HG03565 (cell line): ENCODE data around the gene ZNF83.
A peak's percentile ranks its signal among the peaks of the same experiment; 100 is the strongest.
"Not testable (repeated sequence)": the region's sequence is repeated elsewhere in the genome, so short reads cannot be mapped to it uniquely, and the experiment has no call there.

ENCODE experiments used
- ATAC-seq: cut with Tn5 transposase; IDR thresholded peaks from one replicate; pipeline ENCODE4 v1.9.1; 2021; ENCODE audit warnings: mild to moderate bottlenecking, moderate library complexity; ENCODE audit not compliant: unreplicated experiment

The ZNF83 gene

DNA sequence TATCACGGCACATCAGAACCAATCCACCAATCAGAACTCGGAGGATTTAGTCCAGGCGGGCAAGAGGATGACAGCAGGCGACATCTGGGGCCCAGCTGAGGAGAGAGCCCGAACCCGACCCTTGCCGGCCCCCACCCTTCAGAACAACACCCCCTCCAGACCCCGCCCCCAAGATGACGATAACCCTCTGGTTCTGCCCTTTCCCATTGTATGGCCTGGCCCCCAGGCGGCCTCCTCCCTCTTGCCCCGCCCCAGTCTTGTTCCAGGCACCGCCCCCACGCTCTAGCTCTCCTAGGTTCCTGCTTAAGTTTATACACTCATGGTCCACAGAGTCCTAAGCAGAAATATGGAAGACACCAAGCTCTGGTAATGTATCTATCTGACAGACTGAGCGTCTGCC lies 2.8 kb upstream of the ZNF83 start:
- no peak for ATAC-seq

DNA sequence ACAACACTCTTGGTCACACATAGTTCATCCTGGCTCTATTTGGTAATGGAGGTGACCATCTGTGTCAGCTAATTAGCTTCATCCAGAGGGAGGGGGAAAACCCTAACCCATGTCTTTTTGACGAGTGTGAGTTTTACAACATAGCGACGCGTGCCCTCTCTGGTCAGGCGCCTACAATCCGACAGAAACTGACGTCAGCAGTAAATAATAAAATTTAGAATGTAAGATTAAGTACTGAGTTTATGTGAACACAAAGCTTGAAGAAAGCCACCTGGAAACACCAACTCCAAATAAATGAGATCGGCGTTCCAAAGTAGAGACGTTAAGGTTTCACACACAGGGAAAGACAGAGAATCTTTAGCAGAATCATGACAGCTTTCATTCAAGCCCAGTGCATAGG lies 1.8 kb upstream of the ZNF83 start:
- ATAC-seq = no peak

DNA sequence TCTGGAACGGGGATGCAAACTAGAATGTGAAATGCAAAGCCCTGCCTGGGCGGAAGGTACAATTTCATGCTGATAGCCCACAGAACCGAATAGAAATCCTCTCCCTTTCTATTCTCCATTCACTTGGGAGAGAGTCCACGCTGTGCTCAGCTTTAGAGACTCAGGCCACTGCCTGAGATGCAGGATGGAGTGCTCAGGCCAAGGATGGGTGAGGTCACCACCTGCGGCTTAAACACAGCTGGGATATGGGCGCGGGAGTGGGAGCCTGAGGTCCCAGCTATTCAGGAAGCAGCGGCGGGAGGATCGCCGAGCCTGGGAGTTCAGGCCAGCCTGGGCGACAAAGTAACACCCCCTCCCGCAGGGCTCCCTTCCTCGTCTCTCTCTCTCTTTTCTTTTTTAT lies 446 bp upstream of the ZNF83 start:
- ATAC-seq = no peak

- ATAC-seq = no peak
Observed at GRCh38 chr19:52635786-52636570, 2.2 kb downstream of the ZNF83 start.

- not testable (repeated sequence) for ATAC-seq
Observed at GRCh38 chr19:52627441-52627840, 10.7 kb downstream of the ZNF83 start.

GRCh38 chr19:52626915-52627314 lies 11.2 kb downstream of the ZNF83 start:
- ATAC-seq = no peak

- no peak for ATAC-seq
Observed at GRCh38 chr19:52622261-52622660, 15.9 kb downstream of the ZNF83 start.

GRCh38 chr19:52621376-52621775 lies 16.8 kb downstream of the ZNF83 start:
- ATAC-seq = no peak

DNA sequence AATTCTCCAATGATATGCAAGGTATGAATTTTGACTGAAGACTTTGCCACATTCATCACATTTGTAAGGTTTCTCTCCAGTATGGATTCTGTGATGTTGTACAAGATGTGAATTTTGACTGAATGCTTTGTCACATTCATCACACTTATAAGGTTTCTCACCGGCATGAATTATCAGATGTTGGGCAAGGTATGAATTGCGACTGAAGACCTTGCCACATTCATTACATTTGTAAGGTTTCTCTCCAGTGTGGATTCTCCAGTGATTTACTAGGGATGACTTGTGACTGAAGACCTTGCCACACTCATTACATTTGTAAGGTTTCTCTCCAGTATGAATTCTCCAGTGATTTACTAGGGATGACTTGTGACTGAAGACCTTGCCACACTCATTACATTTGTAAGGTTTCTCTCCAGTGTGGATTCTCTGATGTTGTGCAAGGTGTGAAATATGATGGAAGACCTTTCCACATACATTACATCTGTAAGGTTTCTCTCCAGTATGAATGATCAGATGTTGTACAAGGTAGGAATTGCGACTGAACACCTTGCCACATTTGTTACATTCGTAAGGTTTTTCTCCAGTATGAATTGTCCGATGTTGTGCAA lies 24.8 kb downstream of the ZNF83 start:
- no peak for ATAC-seq

GRCh38 chr19:52603558-52604207 lies 34.5 kb downstream of the ZNF83 start:
- ATAC-seq = no peak

DNA sequence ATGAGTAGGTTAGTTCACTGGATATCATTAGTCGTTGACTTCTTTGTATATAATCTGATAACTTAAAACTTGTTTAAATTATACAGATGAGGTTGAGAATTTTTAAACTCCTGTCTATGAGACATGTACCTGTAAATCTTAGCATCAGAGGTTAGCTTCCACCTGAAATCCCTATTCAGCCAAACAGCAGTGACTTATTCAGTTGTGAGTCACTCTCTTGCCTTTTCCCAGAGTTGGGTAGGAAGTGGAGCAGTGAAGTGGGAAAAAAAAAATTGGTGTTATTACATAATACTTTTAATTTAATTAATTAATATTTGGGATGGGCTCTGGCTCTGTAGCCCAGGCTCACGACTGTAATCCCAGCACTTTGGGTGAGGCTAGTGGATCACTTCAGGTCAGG lies 35.2 kb downstream of the ZNF83 start:
- no peak for ATAC-seq

DNA sequence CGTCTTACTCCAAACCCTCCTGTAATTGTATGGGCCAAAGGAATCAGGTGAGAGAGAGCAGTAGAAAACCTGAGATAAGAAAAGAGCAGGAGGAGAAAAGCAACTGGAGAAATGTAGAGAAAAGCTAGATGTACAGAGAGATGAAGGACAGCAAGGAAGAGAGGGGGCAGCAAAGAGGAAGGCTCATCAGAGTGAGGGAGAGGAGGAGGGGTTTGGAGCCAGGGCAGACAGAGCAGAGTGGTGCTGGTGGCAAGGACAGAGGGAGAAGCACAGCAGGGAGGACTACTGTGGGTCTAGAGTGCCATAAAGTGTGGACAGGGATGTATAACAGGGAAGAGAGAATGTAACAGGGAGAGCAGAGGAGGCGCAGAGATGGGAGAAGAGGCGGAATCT lies 36.2 kb downstream of the ZNF83 start:
- not testable (repeated sequence) for ATAC-seq

DNA sequence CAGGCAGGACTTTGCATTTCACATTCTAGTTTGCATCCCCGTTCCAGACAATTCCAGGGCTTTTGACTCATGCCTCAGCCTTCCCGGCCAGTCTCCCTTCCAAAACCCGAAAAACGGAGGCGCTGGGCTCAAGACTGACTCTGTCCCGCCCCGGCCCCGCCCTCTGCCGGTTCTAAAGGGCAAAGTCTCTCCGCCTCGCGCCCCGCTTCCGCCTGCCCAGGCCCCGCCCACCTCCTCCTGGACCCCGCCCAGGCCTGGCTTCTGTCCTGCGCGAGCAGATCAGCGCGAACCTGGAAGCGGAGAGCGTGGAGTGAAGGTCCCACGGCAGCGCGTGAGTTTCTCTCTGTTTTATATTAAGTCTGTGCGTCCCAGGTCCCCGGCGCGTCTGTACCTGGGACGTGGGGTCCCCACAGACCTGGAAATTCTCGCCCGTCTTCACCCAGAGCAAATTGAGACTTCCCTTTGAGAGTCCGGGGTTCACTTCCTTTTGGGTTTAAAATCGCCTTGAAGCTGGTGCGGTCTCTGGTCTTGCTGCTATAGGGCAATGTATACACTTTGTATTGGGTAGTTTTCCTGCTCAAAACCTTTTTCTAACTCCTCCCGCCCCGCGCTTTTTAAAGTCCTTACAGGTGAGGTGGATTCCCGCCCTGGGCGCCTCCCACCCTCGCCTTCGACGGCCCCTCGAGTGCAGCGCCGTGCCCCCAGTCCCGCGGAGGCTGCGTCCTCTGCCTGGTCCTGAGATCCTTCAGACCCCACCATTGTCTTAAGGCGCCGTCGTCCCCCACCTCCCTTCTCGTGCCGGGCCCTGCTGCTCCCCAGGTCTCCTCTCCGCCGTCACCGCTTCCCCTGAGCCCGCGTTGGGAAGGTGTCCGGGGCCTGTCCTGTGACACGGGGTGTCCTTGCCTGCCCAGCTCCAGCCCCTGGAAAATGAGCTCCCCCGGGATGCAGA lies 36.9 kb downstream of the ZNF83 start:
- peak; percentile 72 for ATAC-seq

GRCh38 chr19:52600639-52601024 lies 37.5 kb downstream of the ZNF83 start:
- ATAC-seq = no peak

GRCh38 chr19:52599241-52599640 lies 38.9 kb downstream of the ZNF83 start:
- ATAC-seq = no peak

DNA sequence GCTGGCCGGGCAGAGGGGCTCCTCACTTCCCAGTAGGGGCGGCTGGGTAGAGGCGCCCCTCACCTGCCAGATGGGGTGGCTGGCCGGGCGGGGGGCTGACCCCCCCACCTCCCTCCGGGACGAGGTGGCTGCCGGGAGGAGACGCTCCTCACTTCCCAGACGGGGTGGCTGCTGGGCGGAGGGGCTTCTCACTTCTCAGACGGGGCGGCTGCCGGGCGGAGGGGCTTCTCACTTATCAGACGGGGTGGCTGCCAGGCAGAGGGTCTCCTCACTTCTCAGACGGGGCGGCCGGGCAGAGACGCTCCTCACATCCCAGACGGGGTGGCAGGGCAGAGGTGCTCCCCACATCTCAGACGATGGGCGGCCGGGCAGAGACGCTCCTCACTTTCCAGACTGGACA lies 44.7 kb downstream of the ZNF83 start:
- not testable (repeated sequence) for ATAC-seq

DNA sequence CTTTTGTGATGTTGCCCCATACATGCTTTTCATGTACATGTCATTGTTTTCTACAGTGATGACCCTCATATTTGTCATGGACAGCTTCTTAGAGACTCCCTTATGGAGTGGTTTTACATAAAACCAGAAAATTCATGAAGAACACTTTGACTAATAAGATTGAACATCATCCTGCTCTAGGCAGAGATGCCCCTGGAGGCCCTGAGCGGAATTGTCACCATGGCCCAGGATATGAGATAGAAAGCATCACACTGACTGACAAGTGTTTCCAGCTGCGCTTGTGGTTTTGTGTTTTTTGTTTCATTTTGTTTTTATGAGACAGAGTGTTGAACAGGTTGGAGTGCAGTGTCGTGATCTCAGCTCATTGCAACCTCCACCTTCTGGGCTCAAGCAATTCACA lies 45.9 kb downstream of the ZNF83 start:
- no peak for ATAC-seq

- no peak for ATAC-seq
Observed at GRCh38 chr19:52590728-52591127, 47.4 kb downstream of the ZNF83 start.

GRCh38 chr19:52585604-52586003 lies 52.6 kb downstream of the ZNF83 start:
- no peak for ATAC-seq

DNA sequence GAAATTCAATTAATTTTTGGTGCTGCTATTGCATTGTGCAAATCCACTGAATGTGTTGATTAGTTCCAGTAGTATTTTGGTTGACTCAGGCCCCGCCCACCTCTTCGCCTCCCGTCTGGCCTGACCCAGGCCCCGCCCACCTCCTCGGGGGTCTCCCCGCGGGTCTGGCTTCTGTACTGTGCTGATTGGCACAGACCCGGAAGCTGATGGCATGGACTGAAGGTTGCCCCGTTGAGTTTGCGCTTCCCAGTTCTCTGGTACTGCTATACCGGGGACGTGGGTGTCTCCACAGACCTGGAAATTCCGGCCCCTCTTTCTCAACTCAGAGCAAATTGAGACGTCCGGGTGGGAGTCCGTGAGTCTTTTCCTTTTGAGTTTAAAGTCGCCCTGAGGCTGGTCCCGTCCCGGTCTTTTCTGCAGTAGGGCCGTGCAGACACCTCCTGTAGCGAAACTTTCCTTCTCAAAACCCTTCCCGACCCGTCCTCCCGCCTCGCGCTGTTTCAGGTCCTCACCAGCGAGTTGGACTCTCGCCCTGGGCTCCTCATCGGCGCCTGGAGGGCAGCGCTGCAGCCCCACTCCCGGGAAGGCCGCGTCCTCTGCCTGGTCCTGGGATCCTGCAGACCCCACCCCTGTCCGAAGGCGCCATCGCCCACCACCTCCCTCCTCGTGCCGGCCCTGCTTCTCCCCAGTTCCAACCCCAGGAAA lies 53.3 kb downstream of the ZNF83 start:
- no peak for ATAC-seq
